Measurements from ENCODE around the gene CDK6. TPM values are rescaled to one million over a fixed set of nuclear protein-coding genes. Genes with fewer than 3 reads are reported as not detected.

Gene CDK6
- polyA plus RNA-seq, 2 of the 4 experiments (the other 2 are of a cell fraction): 13.6 to 25.9 TPM

DNA sequence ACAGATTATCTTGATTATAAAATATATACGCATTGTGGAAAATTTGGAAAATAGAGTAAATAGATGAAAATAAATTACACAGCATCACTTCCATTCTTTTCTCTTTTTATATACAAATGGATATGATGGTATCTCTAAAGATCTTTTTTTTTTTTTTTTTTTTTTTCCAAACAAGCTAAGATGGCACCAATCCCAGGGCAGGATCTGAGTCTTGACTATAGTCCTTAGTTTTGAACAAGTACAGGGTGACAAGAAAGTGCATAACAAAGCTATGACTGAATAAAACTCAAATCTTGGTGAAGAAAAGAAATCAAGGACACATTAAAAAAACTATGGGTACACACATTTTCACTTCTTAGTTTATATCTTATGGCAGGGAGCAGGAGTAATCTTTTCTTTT, 203.6 kb downstream of the CDK6 start:
- 98% methylated on average over 1 of the region's 1 CpG for WGBS (ENCODE audit: missing lambda C conversion rate)
- H3K27ac ChIP-seq: peak overlapping the region; percentile 6 to 59; a peak in 4 of 6 replicates
- ChIA-PET POLR2A (interaction anchor here (1.0 kb wide), 1 partner anchor 12 kb away, joined by 9 read pairs; no protein-coding TSS in a partner anchor), CTCF (interaction anchor here (0.7 to 4.4 kb wide), 7 partner anchors 11 to 200 kb away, joined by 3 to 23 read pairs (median 3); no protein-coding TSS in a partner anchor)
- peak overlapping the region; percentile 76 for H3K4me2 ChIP-seq
- ATAC-seq (no peak; a peak in 1 of 6 replicates), DNase-seq (ENCODE audit: low read depth in 1 of 2, low spot score in 1 of 2) (no peak), FAIRE-seq (no peak)
- H3K4me1 ChIP-seq: peaks cover 46% of the 10 kb centered on the region
- no peak overlapping the region for H3K4me3 ChIP-seq
- H3K9me3 ChIP-seq: no peaks in the 10 kb centered on the region
- TF ChIP-seq NFE2L2 (conservative IDR thresholded peaks at IDR 0.05; ENCODE audit: low read length): no peak
- no peak for TF ChIP-seq SREBF2 (IDR thresholded peaks at IDR 0.05)
- no peak for TF ChIP-seq FOXS1 (CRISPR knock-in tag; IDR thresholded peaks at IDR 0.05)
- TF ChIP-seq, protein P1, sequence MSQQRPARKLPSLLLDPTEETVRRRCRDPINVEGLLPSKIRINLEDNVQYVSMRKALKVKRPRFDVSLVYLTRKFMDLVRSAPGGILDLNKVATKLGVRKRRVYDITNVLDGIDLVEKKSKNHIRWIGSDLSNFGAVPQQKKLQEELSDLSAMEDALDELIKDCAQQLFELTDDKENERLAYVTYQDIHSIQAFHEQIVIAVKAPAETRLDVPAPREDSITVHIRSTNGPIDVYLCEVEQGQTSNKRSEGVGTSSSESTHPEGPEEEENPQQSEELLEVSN (IDR thresholded peaks at IDR 0.05; ENCODE audit: borderline replicate concordance, low read depth): no peak
- no peak for TF ChIP-seq FOSL2 (IDR thresholded peaks at IDR 0.05)
- TF ChIP-seq FOSL2 (CRISPR knock-in tag; IDR thresholded peaks at IDR 0.05): no peak
- no peak for TF ChIP-seq RCOR1 (IDR thresholded peaks at IDR 0.05; ENCODE audit: low read depth, low read length)

DNA sequence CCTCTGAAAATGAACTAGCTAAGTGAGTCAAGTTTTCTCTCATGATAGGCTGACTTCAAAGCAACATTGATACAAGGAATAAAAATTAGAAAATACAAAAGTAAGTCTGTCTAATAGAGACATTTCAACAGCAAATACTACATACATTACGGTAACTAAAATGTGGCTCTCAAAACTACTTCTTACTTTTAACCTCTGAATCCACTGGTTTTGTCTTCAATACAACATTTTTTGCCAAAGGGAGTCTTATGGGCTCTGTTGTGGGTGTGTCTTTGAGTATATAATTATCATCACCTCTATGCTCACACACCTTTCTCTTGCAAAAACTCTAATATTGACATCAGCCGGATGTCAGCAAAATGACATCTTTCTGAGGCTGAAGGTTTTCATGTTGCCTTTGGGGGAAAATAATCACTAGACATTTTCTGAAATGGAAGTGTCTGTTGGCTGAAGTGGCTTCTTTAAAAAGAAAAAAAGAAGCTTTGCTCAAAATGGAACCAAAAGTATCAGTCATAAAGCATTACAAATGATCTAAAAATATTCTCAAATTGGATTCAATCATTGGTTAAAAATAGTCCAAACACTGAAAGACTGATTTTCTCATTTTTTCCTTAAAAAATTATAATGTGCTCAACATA, 204.4 kb downstream of the CDK6 start:
- CTCF ChIA-PET: interaction anchor here (0.7 to 4.4 kb wide), 5 partner anchors 11 to 201 kb away, joined by 3 to 23 read pairs (median 7); no protein-coding TSS in a partner anchor
- no peaks in the 10 kb centered on the region for H3K9me3 ChIP-seq
- peak overlapping the region in 1 of 2 experiments; percentile 31; a peak in 2 of 6 replicates for H3K27ac ChIP-seq
- H3K4me1 ChIP-seq: peaks cover 46% of the 10 kb centered on the region
- POLR2A ChIA-PET: no interaction called here
- TF ChIP-seq POLR2A (IDR thresholded peaks at IDR 0.05; ENCODE audit: low read length): no peak
- no peak for TF ChIP-seq FOSB (CRISPR knock-in tag; IDR thresholded peaks at IDR 0.05)
- TF ChIP-seq BHLHE40 (IDR thresholded peaks at IDR 0.05; ENCODE audit: low read depth, low read length): no peak
- no peak for TF ChIP-seq CBX8 (IDR thresholded peaks at IDR 0.05)
- TF ChIP-seq HEYL (CRISPR knock-in tag; IDR thresholded peaks at IDR 0.05): no peak
- TF ChIP-seq CEBPB (IDR thresholded peaks at IDR 0.05): no peak
- TF ChIP-seq REST (IDR thresholded peaks at IDR 0.05): no peak
- TF ChIP-seq ZNF302 (CRISPR knock-in tag; IDR thresholded peaks at IDR 0.05): no peak
- TF ChIP-seq CHD2 (IDR thresholded peaks at IDR 0.05; ENCODE audit: low read length, partially characterized antibody): no peak
- TF ChIP-seq HDAC2 (IDR thresholded peaks at IDR 0.05): no peak
- TF ChIP-seq RCOR1 (IDR thresholded peaks at IDR 0.05; ENCODE audit: low read depth, low read length): no peak
- no peak for TF ChIP-seq HOXA7 (CRISPR knock-in tag; IDR thresholded peaks at IDR 0.05)
- TF ChIP-seq RFX5 (IDR thresholded peaks at IDR 0.05): no peak
- TF ChIP-seq, protein P2, sequence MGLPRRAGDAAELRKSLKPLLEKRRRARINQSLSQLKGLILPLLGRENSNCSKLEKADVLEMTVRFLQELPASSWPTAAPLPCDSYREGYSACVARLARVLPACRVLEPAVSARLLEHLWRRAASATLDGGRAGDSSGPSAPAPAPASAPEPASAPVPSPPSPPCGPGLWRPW (IDR thresholded peaks at IDR 0.05): no peak
- TF ChIP-seq MYC (IDR thresholded peaks at IDR 0.05; ENCODE audit: borderline replicate concordance, low read length): no peak
- TF ChIP-seq RNF2 (IDR thresholded peaks at IDR 0.05; ENCODE audit: borderline replicate concordance, low read depth): no peak
- TF ChIP-seq HOXB13 (CRISPR knock-in tag; IDR thresholded peaks at IDR 0.05; ENCODE audit: low read depth): no peak
- TF ChIP-seq EHMT2 (IDR thresholded peaks at IDR 0.05; ENCODE audit: low read depth): no peak
- H3K4me2 ChIP-seq: no peak overlapping the region
- DNase-seq (ENCODE audit: low read depth in 1 of 2, low spot score in 1 of 2) (no peak), ATAC-seq (no peak), FAIRE-seq (no peak)
- H3K4me3 ChIP-seq: no peak overlapping the region
- 90% methylated on average over 2 of the region's 2 CpGs for WGBS (ENCODE audit: missing lambda C conversion rate)

Data from A549 (cell line).